ENCODE measurements around the gene RARS1. TPM values are rescaled to one million over a fixed set of nuclear protein-coding genes. Genes with fewer than 3 reads are reported as not detected.

RARS1 gene
- total and polyA plus RNA-seq, 2 experiments from 2014 or later = 56.2 to 187 TPM

DNA sequence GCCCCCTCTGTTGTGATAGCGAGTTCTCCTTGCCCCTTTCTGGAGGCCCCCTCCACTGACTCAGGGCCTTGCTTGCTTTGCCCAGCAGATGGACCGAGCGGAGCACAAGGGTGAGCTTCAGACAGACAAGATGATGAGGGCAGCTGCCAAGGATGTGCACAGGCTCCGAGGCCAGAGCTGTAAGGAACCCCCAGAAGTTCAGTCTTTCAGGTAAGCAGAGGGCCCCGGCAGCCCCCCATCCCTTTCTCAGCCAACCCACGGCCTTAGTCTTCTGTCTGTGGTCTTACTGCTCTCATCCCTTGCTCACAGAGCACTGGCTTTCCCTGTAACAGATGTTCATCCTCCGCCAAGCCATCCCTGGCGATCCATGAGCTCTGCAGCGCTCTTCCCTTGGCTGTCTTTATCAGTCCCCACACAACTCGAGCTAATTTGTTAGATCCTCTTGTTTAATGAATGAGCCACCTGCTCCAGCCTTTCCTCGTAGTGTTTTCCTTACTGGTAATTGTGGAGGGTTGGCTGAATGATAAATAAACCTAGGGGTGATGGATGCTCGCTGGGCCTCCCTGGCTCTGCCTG is 18.4 kb upstream of the RARS1 start:
- Histone ChIP-seq H3K4me3 (no peak overlapping the region), H2AFZ (no peak overlapping the region), H3K9me2 (replicated peaks; ENCODE audit: insufficient read depth) (no peaks in the 10 kb centered on the region), H4K20me1 (ENCODE audit: insufficient read depth, poor library complexity, severe bottlenecking) (no peaks in the 10 kb centered on the region), H3K27ac (no peak overlapping the region), H3K4me2 (no peak overlapping the region), H3K4me1 (ENCODE audit: insufficient read depth) (no peaks in the 10 kb centered on the region), H3K36me3 (replicated peaks; ENCODE audit: insufficient read depth, low read depth) (no peaks in the 10 kb centered on the region), H3K27me3 (no peaks in the 10 kb centered on the region), H3K79me2 (no peaks in the 10 kb centered on the region), H3K9me3 (ENCODE audit: low read depth) (no peaks in the 10 kb centered on the region)
- WGBS (ENCODE audit: low lambda C conversion rate, missing lambda C conversion rate) = 91% methylated on average over 12 of the region's 12 CpGs
- no peak for DNase-seq (ENCODE audit: low spot score)
- TF ChIP-seq EZH2phosphoT487 (IDR thresholded peaks at IDR 0.05; ENCODE audit: low read depth, severe bottlenecking, unreplicated experiment) (no peak), EZH2 (IDR thresholded peaks at IDR 0.05; ENCODE audit: borderline replicate concordance) (no peak)
- TF ChIP-seq, protein P1, sequence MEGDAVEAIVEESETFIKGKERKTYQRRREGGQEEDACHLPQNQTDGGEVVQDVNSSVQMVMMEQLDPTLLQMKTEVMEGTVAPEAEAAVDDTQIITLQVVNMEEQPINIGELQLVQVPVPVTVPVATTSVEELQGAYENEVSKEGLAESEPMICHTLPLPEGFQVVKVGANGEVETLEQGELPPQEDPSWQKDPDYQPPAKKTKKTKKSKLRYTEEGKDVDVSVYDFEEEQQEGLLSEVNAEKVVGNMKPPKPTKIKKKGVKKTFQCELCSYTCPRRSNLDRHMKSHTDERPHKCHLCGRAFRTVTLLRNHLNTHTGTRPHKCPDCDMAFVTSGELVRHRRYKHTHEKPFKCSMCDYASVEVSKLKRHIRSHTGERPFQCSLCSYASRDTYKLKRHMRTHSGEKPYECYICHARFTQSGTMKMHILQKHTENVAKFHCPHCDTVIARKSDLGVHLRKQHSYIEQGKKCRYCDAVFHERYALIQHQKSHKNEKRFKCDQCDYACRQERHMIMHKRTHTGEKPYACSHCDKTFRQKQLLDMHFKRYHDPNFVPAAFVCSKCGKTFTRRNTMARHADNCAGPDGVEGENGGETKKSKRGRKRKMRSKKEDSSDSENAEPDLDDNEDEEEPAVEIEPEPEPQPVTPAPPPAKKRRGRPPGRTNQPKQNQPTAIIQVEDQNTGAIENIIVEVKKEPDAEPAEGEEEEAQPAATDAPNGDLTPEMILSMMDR (IDR thresholded peaks at IDR 0.05; ENCODE audit: poor library complexity) = no peak

DNA sequence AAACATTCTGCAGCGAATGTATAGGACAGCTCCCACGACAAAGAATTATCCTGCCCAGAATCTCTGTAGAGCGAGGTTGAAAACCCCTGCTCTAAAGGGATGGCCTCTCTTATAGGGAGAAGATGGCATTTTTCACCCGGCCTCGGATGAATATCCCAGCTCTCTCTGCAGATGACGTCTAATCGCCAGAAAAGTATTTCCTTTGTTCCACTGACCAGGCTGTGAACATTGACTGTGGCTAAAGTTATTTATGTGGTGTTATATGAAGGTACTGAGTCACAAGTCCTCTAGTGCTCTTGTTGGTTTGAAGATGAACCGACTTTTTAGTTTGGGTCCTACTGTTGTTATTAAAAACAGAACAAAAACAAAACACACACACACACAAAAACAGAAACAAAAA is 17.4 kb upstream of the RARS1 start:
- DNase-seq (ENCODE audit: low spot score) = no peak
- Histone ChIP-seq H3K27me3 (no peaks in the 10 kb centered on the region), H3K36me3 (replicated peaks; ENCODE audit: insufficient read depth, low read depth) (no peaks in the 10 kb centered on the region), H3K4me3 (no peak overlapping the region), H4K20me1 (ENCODE audit: insufficient read depth, poor library complexity, severe bottlenecking) (no peaks in the 10 kb centered on the region), H3K4me2 (no peak overlapping the region), H3K79me2 (no peaks in the 10 kb centered on the region), H3K27ac (no peak overlapping the region), H3K9me2 (replicated peaks; ENCODE audit: insufficient read depth) (no peaks in the 10 kb centered on the region), H2AFZ (no peak overlapping the region), H3K4me1 (ENCODE audit: insufficient read depth) (no peaks in the 10 kb centered on the region), H3K9me3 (ENCODE audit: low read depth) (no peaks in the 10 kb centered on the region)
- WGBS (ENCODE audit: low lambda C conversion rate, missing lambda C conversion rate) = 86% methylated on average over 8 of the region's 8 CpGs
- TF ChIP-seq EZH2phosphoT487 (IDR thresholded peaks at IDR 0.05; ENCODE audit: low read depth, severe bottlenecking, unreplicated experiment) (no peak), EZH2 (IDR thresholded peaks at IDR 0.05; ENCODE audit: borderline replicate concordance) (no peak)
- TF ChIP-seq, protein P1 (IDR thresholded peaks at IDR 0.05; ENCODE audit: poor library complexity) = no peak

DNA sequence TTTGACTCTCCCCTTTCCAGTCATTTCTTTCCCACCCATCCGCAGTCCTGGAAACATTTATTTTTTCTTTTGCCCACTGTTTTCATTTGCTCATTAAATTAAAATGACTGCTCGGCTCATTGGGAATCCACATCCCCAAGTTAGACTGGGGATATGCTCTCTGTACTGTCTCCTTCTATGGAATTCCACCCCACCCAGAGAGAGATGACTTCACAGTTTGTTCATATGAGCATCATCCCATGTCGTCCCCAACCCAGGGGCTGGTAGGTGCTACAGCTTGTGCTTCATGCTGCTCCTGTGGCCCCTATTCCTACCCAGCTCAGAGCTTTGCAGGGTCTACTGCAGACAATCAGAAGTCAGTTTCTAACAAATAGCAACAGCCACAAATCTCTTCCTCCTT is 16.5 kb upstream of the RARS1 start:
- no peaks in the 10 kb centered on the region for H3K9me3 ChIP-seq (ENCODE audit: low read depth)
- no peaks in the 10 kb centered on the region for H3K36me3 ChIP-seq (replicated peaks; ENCODE audit: insufficient read depth, low read depth)
- no peak overlapping the region for H3K4me3 ChIP-seq
- H4K20me1 ChIP-seq (ENCODE audit: insufficient read depth, poor library complexity, severe bottlenecking) = no peaks in the 10 kb centered on the region
- no peak overlapping the region for H2AFZ ChIP-seq
- DNase-seq (ENCODE audit: low spot score) = no peak
- WGBS (ENCODE audit: low lambda C conversion rate, missing lambda C conversion rate) = 91% methylated on average over 3 of the region's 3 CpGs
- no peak overlapping the region for H3K4me2 ChIP-seq
- no peaks in the 10 kb centered on the region for H3K27me3 ChIP-seq
- no peak overlapping the region for H3K27ac ChIP-seq
- TF ChIP-seq EZH2 (IDR thresholded peaks at IDR 0.05; ENCODE audit: borderline replicate concordance) = no peak
- TF ChIP-seq, protein P1 (IDR thresholded peaks at IDR 0.05; ENCODE audit: poor library complexity) = no peak
- no peak for TF ChIP-seq EZH2phosphoT487 (IDR thresholded peaks at IDR 0.05; ENCODE audit: low read depth, severe bottlenecking, unreplicated experiment)
- H3K9me2 ChIP-seq (replicated peaks; ENCODE audit: insufficient read depth) = no peaks in the 10 kb centered on the region
- H3K4me1 ChIP-seq (ENCODE audit: insufficient read depth) = no peaks in the 10 kb centered on the region
- no peaks in the 10 kb centered on the region for H3K79me2 ChIP-seq
